Prostate gland (tissue), 2 donors: ENCODE data around the gene TMEM204.

ENCODE experiments used
- CTCF ChIP-seq, 4 experiments: fragments of 200-600 bp in 2 of 4; fragments of 450-650 bp in 2 of 4; sonication (generic) in 2 of 4; IDR thresholded peaks; 1 replicate in 3 of 4; 2 replicates in 1 of 4; pipeline ENCODE4 v1.5.1; 2016 to 2019; ENCODE audit warnings: antibody characterized with exemption in 4 of 4, mild to moderate bottlenecking in 2 of 4, moderate library complexity in 2 of 4
- POLR2A ChIP-seq: fragments of 450-650 bp; IDR thresholded peaks from one replicate; pipeline ENCODE4 v1.6.1; 2016; ENCODE audit warnings: antibody characterized with exemption, mild to moderate bottlenecking
- POLR2AphosphoS5 ChIP-seq: sonication (generic); formaldehyde crosslinking; IDR thresholded peaks from one replicate; pipeline ENCODE4 v1.6.1; 2017; ENCODE audit warnings: antibody characterized with exemption

GRCh38 chr16:1531638-1531910, 1.9 kb upstream of the TMEM204 start:
- TF ChIP-seq POLR2AphosphoS5 (no peak), CTCF (IDR thresholded peaks at IDR 0.05) (no peak), POLR2A (no peak)
